ENCODE data around the gene ADAR.

- TF ChIP-seq, protein P1, sequence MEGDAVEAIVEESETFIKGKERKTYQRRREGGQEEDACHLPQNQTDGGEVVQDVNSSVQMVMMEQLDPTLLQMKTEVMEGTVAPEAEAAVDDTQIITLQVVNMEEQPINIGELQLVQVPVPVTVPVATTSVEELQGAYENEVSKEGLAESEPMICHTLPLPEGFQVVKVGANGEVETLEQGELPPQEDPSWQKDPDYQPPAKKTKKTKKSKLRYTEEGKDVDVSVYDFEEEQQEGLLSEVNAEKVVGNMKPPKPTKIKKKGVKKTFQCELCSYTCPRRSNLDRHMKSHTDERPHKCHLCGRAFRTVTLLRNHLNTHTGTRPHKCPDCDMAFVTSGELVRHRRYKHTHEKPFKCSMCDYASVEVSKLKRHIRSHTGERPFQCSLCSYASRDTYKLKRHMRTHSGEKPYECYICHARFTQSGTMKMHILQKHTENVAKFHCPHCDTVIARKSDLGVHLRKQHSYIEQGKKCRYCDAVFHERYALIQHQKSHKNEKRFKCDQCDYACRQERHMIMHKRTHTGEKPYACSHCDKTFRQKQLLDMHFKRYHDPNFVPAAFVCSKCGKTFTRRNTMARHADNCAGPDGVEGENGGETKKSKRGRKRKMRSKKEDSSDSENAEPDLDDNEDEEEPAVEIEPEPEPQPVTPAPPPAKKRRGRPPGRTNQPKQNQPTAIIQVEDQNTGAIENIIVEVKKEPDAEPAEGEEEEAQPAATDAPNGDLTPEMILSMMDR (IDR thresholded peaks at IDR 0.05): no peak
- no peak for TF ChIP-seq POLR2A (IDR thresholded peaks at IDR 0.05)
- TF ChIP-seq EP300 (IDR thresholded peaks at IDR 0.05): no peak
- no peak for TF ChIP-seq POLR2AphosphoS5 (IDR thresholded peaks at IDR 0.05)
Observed at GRCh38 chr1:154614247-154614646, 6.3 kb upstream of the ADAR start.
